ENCODE results near the gene RNF227.
A peak's percentile ranks its signal among the peaks of the same experiment; 100 is the strongest.

The RNF227 gene

GRCh38 chr17:7929158-7930023 lies 13.3 kb upstream of the RNF227 start, which contains the start of gene KCNAB3:
KCNAB3 (minus strand) TSS chr17:7929856; CDS start chr17:7929435, 421 bp downstream.
- DNase-seq, result no peak

- DNase-seq, result no peak
Measured at GRCh38 chr17:7927596-7927995, 11.5 kb upstream of the RNF227 start.

GRCh38 chr17:7922845-7923628 lies 6.9 kb upstream of the RNF227 start:
- DNase-seq, result no peak

- DNase-seq, result no peak
Measured at GRCh38 chr17:7922269-7922844, 6.3 kb upstream of the RNF227 start.

GRCh38 chr17:7916808-7917207 lies 719 bp upstream of the RNF227 start:
- DNase-seq, result no peak

- no peak for DNase-seq
Measured at GRCh38 chr17:7916385-7916682, 245 bp upstream of the RNF227 start.

- DNase-seq, result peak in 1 of 2 experiments; percentile 23
Measured at GRCh38 chr17:7915179-7915610, 894 bp downstream of the RNF227 start.

- peak; percentile 54 to 59 for DNase-seq
Measured at GRCh38 chr17:7912927-7913524, 3.1 kb downstream of the RNF227 start.

- DNase-seq, result no peak
Measured at GRCh38 chr17:7911116-7911515, 5.0 kb downstream of the RNF227 start.

- DNase-seq, result no peak
Measured at GRCh38 chr17:7910711-7911110, 5.4 kb downstream of the RNF227 start.

- no peak for DNase-seq
Measured at GRCh38 chr17:7910281-7910680, 5.8 kb downstream of the RNF227 start.

GRCh38 chr17:7909089-7909488 lies 7.0 kb downstream of the RNF227 start:
- no peak for DNase-seq

- DNase-seq, result no peak
Measured at GRCh38 chr17:7903154-7904103, 12.7 kb downstream of the RNF227 start.

GRCh38 chr17:7897773-7898172 lies 18.3 kb downstream of the RNF227 start:
- peak in 1 of 2 experiments; percentile 34 for DNase-seq

GRCh38 chr17:7897090-7897489 lies 19.0 kb downstream of the RNF227 start:
- DNase-seq, result no peak

GRCh38 chr17:7894866-7895265 lies 21.2 kb downstream of the RNF227 start:
- no peak for DNase-seq

GRCh38 chr17:7894226-7894625 lies 21.9 kb downstream of the RNF227 start:
- DNase-seq, result no peak

GRCh38 chr17:7893187-7893880 lies 22.8 kb downstream of the RNF227 start:
- no peak for DNase-seq

GRCh38 chr17:7889166-7889955 lies 26.7 kb downstream of the RNF227 start:
- DNase-seq, result peak; percentile 30 to 33

- DNase-seq, result peak in 1 of 2 experiments; percentile 23
Measured at GRCh38 chr17:7888184-7888920, 27.7 kb downstream of the RNF227 start, which contains the start of gene CHD3. CHD3 (plus strand) TSS chr17:7888789; CDS start chr17:7889001, 212 bp downstream.
